DND-41 (cell line): ENCODE results near the gene TIPIN.
"Not testable (repeated sequence)": the region's sequence is repeated elsewhere in the genome, so short reads cannot be mapped to it uniquely, and the experiment has no call there.

ENCODE experiments used
- ATAC-seq: fragments of 200-7000 bp; cut with Tn5 transposase; 3 replicates; pipeline ENCODE4 v1.9.1; 2021; ENCODE audit warnings: low read depth; ENCODE audit not compliant: insufficient read depth
- DNase-seq: peaks from one replicate; pipeline ENCODE4 v3.0.0-alpha.2; 2020
- H2AFZ ChIP-seq: 2 replicates; pipeline ENCODE4 v1.6.0; 2012; ENCODE audit warnings: low read depth, low read length
- H3K27ac ChIP-seq: 2 replicates; pipeline ENCODE4 v1.5.1; 2012; ENCODE audit warnings: low read length, inconsistent platforms
- H3K27me3 ChIP-seq: fragments of 200-600 bp; sonication (generic); 2 replicates; pipeline ENCODE4 v1.6.0; 2012; ENCODE audit warnings: low read length, mild to moderate bottlenecking, inconsistent platforms; ENCODE audit not compliant: insufficient read depth, poor library complexity
- H3K36me3 ChIP-seq: 2 replicates; pipeline ENCODE4 v1.5.1; 2012; ENCODE audit warnings: low read length, inconsistent platforms; ENCODE audit not compliant: insufficient read depth
- H3K4me1 ChIP-seq: 2 replicates; pipeline ENCODE4 v1.5.1; 2012; ENCODE audit warnings: mild to moderate bottlenecking, low read length; ENCODE audit not compliant: insufficient read depth
- H3K4me2 ChIP-seq: 2 replicates; pipeline ENCODE4 v1.6.0; 2012; ENCODE audit warnings: mild to moderate bottlenecking, moderate library complexity, low read length, inconsistent platforms; ENCODE audit not compliant: insufficient read depth
- H3K4me3 ChIP-seq, 2 experiments: fragments of 200-600 bp in 1 of 2; shearing (Covaris generic) in 1 of 2; 2 replicates each; pipeline ENCODE4 v1.5.1; 2012 to 2016; ENCODE audit warnings: inconsistent platforms in 2 of 2, low read length in 2 of 2, mild to moderate bottlenecking in 2 of 2, low read depth in 1 of 2, moderate library complexity in 1 of 2
- H3K79me2 ChIP-seq: 2 replicates; pipeline ENCODE4 v1.6.0; 2012; ENCODE audit warnings: low read length, inconsistent platforms; ENCODE audit not compliant: insufficient read depth
- H3K9ac ChIP-seq: 2 replicates; pipeline ENCODE4 v1.6.0; 2012; ENCODE audit warnings: low read depth, mild to moderate bottlenecking, inconsistent platforms, low read length, moderate library complexity
- H3K9me3 ChIP-seq: 2 replicates; pipeline ENCODE4 v1.5.1; 2012; ENCODE audit warnings: low read length, moderate library complexity, mild to moderate bottlenecking, inconsistent platforms; ENCODE audit not compliant: insufficient read depth, severe bottlenecking
- H4K20me1 ChIP-seq: 2 replicates; pipeline ENCODE4 v1.6.0; 2012; ENCODE audit warnings: low read length; ENCODE audit not compliant: insufficient read depth
- EZH2 ChIP-seq: IDR thresholded peaks from 3 replicates; pipeline ENCODE4 v1.6.1; 2012; ENCODE audit warnings: borderline replicate concordance, low read depth, mild to moderate bottlenecking, moderate library complexity, low read length, inconsistent platforms; ENCODE audit not compliant: severe bottlenecking
- TF ChIP-seq, protein P1 (sequence below): IDR thresholded peaks from 2 replicates; pipeline ENCODE4 v1.5.1; 2012; ENCODE audit warnings: borderline replicate concordance, low read length, moderate library complexity, mild to moderate bottlenecking; ENCODE audit not compliant: poor library complexity, severe bottlenecking; ENCODE audit errors: extremely low read depth

The TIPIN gene

GRCh38 chr15:66310786-66311185 is 45.7 kb downstream of the TIPIN start:
- ATAC-seq: no peak
- no peak overlapping the region for H3K9ac ChIP-seq
- H3K4me3 ChIP-seq: no peak overlapping the region
- H4K20me1 ChIP-seq: no peaks in the 10 kb centered on the region
- H3K36me3 ChIP-seq: peaks cover 83% of the 10 kb centered on the region
- TF ChIP-seq, protein P1, sequence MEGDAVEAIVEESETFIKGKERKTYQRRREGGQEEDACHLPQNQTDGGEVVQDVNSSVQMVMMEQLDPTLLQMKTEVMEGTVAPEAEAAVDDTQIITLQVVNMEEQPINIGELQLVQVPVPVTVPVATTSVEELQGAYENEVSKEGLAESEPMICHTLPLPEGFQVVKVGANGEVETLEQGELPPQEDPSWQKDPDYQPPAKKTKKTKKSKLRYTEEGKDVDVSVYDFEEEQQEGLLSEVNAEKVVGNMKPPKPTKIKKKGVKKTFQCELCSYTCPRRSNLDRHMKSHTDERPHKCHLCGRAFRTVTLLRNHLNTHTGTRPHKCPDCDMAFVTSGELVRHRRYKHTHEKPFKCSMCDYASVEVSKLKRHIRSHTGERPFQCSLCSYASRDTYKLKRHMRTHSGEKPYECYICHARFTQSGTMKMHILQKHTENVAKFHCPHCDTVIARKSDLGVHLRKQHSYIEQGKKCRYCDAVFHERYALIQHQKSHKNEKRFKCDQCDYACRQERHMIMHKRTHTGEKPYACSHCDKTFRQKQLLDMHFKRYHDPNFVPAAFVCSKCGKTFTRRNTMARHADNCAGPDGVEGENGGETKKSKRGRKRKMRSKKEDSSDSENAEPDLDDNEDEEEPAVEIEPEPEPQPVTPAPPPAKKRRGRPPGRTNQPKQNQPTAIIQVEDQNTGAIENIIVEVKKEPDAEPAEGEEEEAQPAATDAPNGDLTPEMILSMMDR: no peak
- no peak for TF ChIP-seq EZH2
- no peak for DNase-seq
- no peak overlapping the region for H2AFZ ChIP-seq
- H3K4me1 ChIP-seq: no peaks in the 10 kb centered on the region
- H3K79me2 ChIP-seq: no peaks in the 10 kb centered on the region
- no peak overlapping the region for H3K27ac ChIP-seq
- no peaks in the 10 kb centered on the region for H3K9me3 ChIP-seq
- no peaks in the 10 kb centered on the region for H3K27me3 ChIP-seq
- no peak overlapping the region for H3K4me2 ChIP-seq

DNA sequence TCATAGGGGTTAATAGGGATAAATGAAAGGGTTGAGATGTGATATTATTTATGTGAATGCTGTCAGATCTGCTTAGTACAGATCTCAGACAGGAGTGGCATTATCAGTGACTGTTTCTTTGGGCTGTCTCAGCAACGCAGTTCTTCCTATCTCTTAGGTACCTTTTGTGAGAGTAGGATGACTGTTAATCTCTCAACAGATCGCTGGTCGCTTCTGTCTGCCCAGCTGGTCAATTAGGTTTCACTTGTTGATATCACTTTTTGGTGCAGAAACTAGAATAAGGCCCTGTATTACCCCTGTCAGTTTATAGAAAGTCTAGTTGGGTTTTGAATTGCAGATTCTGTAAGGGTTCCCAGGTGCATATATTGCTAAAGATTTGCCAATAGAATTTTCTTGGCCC is 46.7 kb downstream of the TIPIN start:
- TF ChIP-seq, protein P1: no peak
- no peak for TF ChIP-seq EZH2
- DNase-seq (no peak), ATAC-seq (no peak)
- Histone ChIP-seq H3K9me3 (no peaks in the 10 kb centered on the region), H3K4me2 (no peak overlapping the region), H2AFZ (no peak overlapping the region), H3K27me3 (no peaks in the 10 kb centered on the region), H3K27ac (no peak overlapping the region), H3K4me1 (no peaks in the 10 kb centered on the region), H3K9ac (no peak overlapping the region), H4K20me1 (no peaks in the 10 kb centered on the region), H3K36me3 (peaks cover 78% of the 10 kb centered on the region), H3K79me2 (no peaks in the 10 kb centered on the region), H3K4me3 (no peak overlapping the region)

DNA sequence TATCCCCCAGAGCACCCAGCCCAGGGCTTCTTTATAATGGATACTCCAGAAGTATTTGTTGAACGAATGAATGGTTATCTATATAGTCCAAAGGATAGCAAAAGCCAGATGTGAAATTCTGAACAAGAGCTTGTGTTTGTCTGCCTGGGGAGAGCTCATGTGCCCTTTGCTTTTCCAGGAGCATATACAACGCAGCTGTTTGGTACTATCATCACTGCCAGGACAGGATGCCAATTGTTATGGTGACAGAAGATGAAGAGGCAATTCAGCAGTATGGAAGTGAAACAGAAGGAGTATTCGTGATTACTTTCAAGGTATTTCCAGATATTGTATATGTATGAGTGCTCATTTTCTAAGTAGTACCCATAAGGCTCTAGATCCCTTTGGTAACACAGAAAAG is 48.0 kb downstream of the TIPIN start:
- DNase-seq (no peak), ATAC-seq (no peak)
- H4K20me1 ChIP-seq: no peaks in the 10 kb centered on the region
- no peaks in the 10 kb centered on the region for H3K4me1 ChIP-seq
- no peak overlapping the region for H3K9ac ChIP-seq
- H3K9me3 ChIP-seq: no peaks in the 10 kb centered on the region
- TF ChIP-seq, protein P1: no peak
- TF ChIP-seq EZH2: no peak
- no peak overlapping the region for H3K4me2 ChIP-seq
- no peak overlapping the region for H2AFZ ChIP-seq
- H3K79me2 ChIP-seq: no peaks in the 10 kb centered on the region
- H3K27me3 ChIP-seq: no peaks in the 10 kb centered on the region
- H3K4me3 ChIP-seq: no peak overlapping the region
- no peak overlapping the region for H3K27ac ChIP-seq
- peaks cover 69% of the 10 kb centered on the region for H3K36me3 ChIP-seq

- Histone ChIP-seq H3K9ac (no peak overlapping the region), H4K20me1 (no peaks in the 10 kb centered on the region), H3K4me1 (no peaks in the 10 kb centered on the region), H2AFZ (no peak overlapping the region), H3K4me3 (no peak overlapping the region), H3K4me2 (no peak overlapping the region), H3K27me3 (no peaks in the 10 kb centered on the region), H3K36me3 (peaks cover 72% of the 10 kb centered on the region), H3K9me3 (no peaks in the 10 kb centered on the region), H3K27ac (no peak overlapping the region), H3K79me2 (peaks cover 2% of the 10 kb centered on the region; the same call in 1 of the 2 replicates)
- no peak for ATAC-seq
- TF ChIP-seq, protein P1: no peak
- no peak for TF ChIP-seq EZH2
- DNase-seq: no peak
Measured at GRCh38 chr15:66306381-66306780, 50.1 kb downstream of the TIPIN start.

- not testable (repeated sequence) for DNase-seq, H3K27ac ChIP-seq, H3K27me3 ChIP-seq, H3K9ac ChIP-seq, H3K9me3 ChIP-seq, H3K79me2 ChIP-seq, H3K4me2 ChIP-seq, H3K4me3 ChIP-seq, H3K4me1 ChIP-seq, ATAC-seq, H2AFZ ChIP-seq, H4K20me1 ChIP-seq
- H3K36me3 ChIP-seq: peaks cover 56% of the 10 kb centered on the region
Measured at GRCh38 chr15:66304425-66304824, 52.1 kb downstream of the TIPIN start.
